ENCODE measurements around the gene UBE2J2.

DNA sequence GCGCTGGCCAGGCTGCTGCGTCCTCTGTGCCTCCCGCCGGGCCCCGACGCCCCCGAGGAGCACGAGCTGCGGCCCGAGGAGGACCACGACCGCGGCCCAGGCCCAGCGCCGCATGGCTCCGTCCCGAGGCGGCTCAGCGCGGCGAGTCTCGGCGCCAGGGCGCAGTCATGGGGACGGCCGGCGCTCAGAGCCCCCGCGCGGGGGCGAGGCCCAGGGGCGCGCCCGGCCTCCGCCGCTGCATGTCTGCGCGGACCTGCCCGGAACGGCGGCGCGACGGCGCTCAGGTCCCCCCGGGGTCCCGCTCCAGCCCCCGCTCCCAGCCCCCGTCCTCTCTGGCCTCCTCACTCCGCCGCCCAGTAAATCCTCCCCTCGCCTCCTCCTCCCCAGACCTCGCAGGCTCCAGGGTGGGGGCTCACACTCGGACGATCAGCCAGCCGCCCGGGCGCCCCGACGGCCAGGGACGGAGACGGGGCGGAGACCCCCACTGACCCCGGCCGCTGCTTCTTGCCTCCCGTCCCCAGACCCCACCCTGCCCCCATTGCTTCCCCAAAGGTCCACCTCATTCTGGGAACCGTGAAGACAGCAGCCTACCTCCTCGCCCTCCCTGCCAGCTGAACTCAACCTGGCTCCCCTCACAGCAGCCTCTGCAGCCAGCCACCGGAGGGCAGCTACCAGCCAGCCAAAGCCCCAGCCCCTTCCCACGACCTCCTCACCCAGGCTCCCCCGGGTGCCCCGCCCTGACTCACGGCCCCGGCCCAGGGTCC, 26.9 kb downstream of the UBE2J2 start, which contains the start of gene C1QTNF12:
- TF ChIP-seq POLR2A (IDR thresholded peaks at IDR 0.05; ENCODE audit: low read depth, low read length) (no peak), TAF1 (IDR thresholded peaks at IDR 0.05; ENCODE audit: borderline replicate concordance, low read depth, low read length) (no peak)
